IPS DF 6.9 (cell line): ENCODE data around the gene RNF214.

Source experiments
- DNase-seq: peaks from one replicate; pipeline ENCODE4 v3.0.0-alpha.2; 2013; ENCODE audit warnings: low read depth, low spot score
- H3K27ac ChIP-seq: one replicate; pipeline ENCODE4 v1.5.1; 2013; ENCODE audit warnings: low read length, control low read depth
- H3K27me3 ChIP-seq: 2 replicates; pipeline ENCODE4 v1.6.1; 2013; ENCODE audit warnings: mild to moderate bottlenecking, low read length; ENCODE audit not compliant: control insufficient read depth, insufficient read depth
- H3K36me3 ChIP-seq: 2 replicates; pipeline ENCODE4 v1.6.1; 2013; ENCODE audit warnings: low read length; ENCODE audit not compliant: control insufficient read depth, insufficient read depth
- H3K4me1 ChIP-seq: 2 replicates; pipeline ENCODE4 v1.6.1; 2013; ENCODE audit warnings: low read length; ENCODE audit not compliant: control insufficient read depth, insufficient read depth
- H3K4me3 ChIP-seq: 2 replicates; pipeline ENCODE4 v1.5.1; 2013; ENCODE audit warnings: mild to moderate bottlenecking, low read length
- H3K9me3 ChIP-seq: 2 replicates; pipeline ENCODE4 v1.6.1; 2013; ENCODE audit warnings: low read length, inconsistent platforms; ENCODE audit not compliant: control insufficient read depth, insufficient read depth
- WGBS: extraction: QIAGEN DNeasy Blood & Tissue Kit; methylation state at CpG from one replicate; pipeline ENCODE4 v1.1.7; 2013; ENCODE audit warnings: mixed read lengths, missing lambda C conversion rate; ENCODE audit not compliant: insufficient read length, insufficient coverage; 5-methylcytosine and 5-hydroxymethylcytosine counted together

The RNF214 gene

DNA sequence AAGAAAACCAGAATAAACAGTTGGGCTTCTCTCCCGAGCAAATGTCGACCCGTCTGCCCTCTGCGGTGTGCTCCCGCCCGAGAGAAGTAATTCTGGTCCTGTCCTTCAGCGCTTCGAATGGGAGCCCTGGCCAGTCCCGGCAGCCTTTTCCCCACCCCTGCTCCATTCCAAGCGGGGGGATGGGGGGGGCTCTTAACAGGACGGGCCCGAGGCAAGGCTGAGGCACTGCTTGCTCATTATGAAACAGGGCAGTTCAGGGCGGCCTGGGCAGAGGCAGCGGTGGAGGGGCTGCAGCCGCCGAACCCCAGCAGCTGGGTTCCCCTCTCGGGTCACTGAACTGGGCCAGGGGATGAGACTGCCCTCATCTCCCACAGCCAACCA lies 67.8 kb downstream of the RNF214 start:
- Histone ChIP-seq H3K27me3 (no peaks in the 10 kb centered on the region), H3K36me3 (no peaks in the 10 kb centered on the region), H3K27ac (no peak overlapping the region), H3K9me3 (no peaks in the 10 kb centered on the region), H3K4me3 (no peak overlapping the region), H3K4me1 (peaks cover 6% of the 10 kb centered on the region)
- no peak for DNase-seq
- no CpG with 5 or more reads among the region's 17 CpGs for WGBS

DNA sequence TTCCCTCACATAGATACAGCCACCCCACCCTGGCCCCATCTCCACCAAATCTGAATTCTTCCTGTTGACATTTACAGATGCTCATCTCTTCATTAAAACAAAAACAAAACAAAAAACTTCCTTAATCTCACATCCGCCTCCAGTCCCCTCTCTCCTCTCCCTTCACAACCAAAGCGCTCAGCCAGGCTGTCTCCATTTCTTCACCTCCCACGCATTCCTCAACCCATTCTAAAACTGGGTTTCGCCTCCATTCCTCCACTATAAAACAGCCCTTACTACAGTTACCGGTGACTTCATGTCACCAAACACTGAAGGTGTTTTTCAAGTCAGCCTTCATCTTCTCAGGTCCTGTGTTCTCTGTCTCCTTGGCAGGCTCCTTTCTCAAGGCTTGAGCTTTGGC lies 68.3 kb downstream of the RNF214 start:
- WGBS, result 100% methylated on average over 4 of the region's 5 CpGs
- no peak overlapping the region for H3K27ac ChIP-seq

DNA sequence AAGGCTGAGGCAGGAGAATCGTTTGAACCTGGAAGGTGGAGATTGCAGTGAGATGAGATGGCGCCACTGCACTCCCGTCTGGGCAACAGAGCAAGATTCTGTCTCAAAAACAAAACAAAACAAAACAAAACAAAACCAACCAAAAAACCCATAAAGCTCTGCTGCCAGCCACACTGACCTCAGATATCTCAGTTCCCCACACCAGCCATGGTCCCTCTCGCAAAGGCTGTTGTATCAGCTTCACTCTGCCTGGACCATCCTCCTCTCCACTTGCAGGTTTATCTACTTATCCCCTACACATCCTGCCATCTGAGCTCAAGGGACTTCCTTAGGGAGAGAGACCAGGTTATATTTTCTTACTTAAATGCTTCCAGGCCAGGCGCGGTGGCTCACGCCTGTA lies 69.8 kb downstream of the RNF214 start:
- Histone ChIP-seq H3K4me3 (no peak overlapping the region), H3K4me1 (peaks cover 6% of the 10 kb centered on the region), H3K9me3 (no peaks in the 10 kb centered on the region), H3K27me3 (no peaks in the 10 kb centered on the region), H3K27ac (no peak overlapping the region), H3K36me3 (no peaks in the 10 kb centered on the region)
- no CpG with 5 or more reads among the region's 7 CpGs for WGBS
- no peak for DNase-seq

More for the DNA sequence above, 68.3 kb downstream of the RNF214 start:
- no peak for DNase-seq
- Histone ChIP-seq H3K4me3 (no peak overlapping the region), H3K9me3 (no peaks in the 10 kb centered on the region), H3K36me3 (no peaks in the 10 kb centered on the region), H3K27me3 (no peaks in the 10 kb centered on the region), H3K4me1 (peaks cover 6% of the 10 kb centered on the region)

DNA sequence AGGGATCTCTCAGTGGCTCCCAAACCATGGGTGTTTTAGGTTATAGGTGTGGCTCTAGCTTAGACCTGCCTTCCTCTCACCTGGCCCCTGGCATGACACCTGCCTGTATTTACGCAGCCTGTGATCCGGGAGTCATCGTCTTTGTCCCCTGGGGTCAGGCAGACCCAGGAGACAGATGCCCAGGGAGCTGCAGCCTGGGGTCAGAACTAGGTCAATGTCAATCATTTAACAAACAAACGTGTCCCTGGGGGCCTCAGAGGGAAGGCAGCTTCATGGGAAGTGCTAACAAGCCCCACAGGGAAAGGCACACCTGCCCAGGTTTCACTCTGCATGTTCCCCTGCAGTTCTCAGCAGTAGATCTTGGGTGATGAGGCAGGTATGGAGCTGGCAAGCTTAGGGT lies 70.6 kb downstream of the RNF214 start:
- WGBS, result no CpG with 5 or more reads among the region's 4 CpGs
- Histone ChIP-seq H3K27ac (no peak overlapping the region), H3K27me3 (no peaks in the 10 kb centered on the region), H3K4me3 (no peak overlapping the region), H3K9me3 (no peaks in the 10 kb centered on the region), H3K36me3 (no peaks in the 10 kb centered on the region), H3K4me1 (peaks cover 6% of the 10 kb centered on the region)
- DNase-seq, result no peak

DNA sequence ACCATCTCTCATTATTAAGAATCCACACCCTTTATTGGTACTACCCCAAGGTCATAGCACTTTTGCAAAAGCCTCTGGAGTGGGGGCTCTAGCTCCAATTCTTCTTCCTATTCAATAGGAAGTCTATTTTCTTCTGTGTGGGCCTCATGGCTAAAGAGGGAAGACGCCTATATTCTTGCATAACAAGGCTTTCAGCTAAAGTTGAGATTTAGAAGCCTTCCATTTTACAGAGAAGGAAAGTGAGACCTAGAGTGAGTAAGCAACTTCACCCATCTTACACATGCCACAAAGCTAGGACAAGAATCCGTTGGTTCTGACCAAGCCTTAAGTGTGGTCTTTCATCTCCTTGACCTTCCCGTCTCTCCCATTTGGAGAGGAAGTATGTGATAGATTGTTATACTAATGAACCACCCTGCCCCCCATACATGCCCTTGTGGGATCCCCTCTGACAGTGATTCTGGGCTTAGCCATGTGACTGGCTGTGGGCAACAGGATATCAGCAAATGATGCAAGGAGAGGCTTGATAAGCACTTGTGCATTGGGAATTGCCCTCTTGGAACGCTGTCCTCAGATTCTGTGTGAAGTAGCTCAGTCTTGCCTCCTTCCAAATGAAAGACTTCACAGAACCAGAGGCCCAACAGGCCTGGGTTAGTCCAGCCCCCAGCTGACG lies 71.3 kb downstream of the RNF214 start:
- H3K4me3 ChIP-seq, result no peak overlapping the region
- H3K27me3 ChIP-seq, result no peaks in the 10 kb centered on the region
- no peaks in the 10 kb centered on the region for H3K9me3 ChIP-seq
- WGBS, result no CpG with 5 or more reads among the region's 5 CpGs
- no peaks in the 10 kb centered on the region for H3K36me3 ChIP-seq
- no peak for DNase-seq
- peaks cover 6% of the 10 kb centered on the region for H3K4me1 ChIP-seq
- no peak overlapping the region for H3K27ac ChIP-seq

DNA sequence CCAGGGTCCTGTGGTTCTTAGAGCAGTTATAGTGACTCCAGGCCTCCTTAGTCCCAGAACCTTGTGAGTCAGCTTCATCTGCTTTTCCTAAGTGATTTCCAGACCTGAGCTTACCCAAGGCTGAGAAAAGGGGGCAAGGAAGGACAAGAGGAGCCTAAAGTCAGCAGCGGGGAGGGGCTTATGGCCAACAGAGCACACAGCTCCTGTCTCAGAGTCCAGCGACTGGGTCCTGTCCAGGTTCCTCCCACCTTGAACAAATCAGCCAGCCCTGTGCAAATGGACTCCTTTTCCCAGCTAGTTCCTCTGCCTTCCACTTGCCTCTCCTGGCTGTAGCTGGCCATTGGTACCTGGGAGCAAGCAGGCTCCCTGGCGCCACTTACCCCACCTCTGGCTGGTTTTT lies 72.7 kb downstream of the RNF214 start:
- Histone ChIP-seq H3K27me3 (no peaks in the 10 kb centered on the region), H3K9me3 (no peaks in the 10 kb centered on the region), H3K4me1 (peaks cover 2% of the 10 kb centered on the region; the same call in 1 of the 2 replicates), H3K27ac (no peak overlapping the region), H3K4me3 (no peak overlapping the region), H3K36me3 (no peaks in the 10 kb centered on the region)
- no CpG with 5 or more reads among the region's 3 CpGs for WGBS
- DNase-seq, result no peak

DNA sequence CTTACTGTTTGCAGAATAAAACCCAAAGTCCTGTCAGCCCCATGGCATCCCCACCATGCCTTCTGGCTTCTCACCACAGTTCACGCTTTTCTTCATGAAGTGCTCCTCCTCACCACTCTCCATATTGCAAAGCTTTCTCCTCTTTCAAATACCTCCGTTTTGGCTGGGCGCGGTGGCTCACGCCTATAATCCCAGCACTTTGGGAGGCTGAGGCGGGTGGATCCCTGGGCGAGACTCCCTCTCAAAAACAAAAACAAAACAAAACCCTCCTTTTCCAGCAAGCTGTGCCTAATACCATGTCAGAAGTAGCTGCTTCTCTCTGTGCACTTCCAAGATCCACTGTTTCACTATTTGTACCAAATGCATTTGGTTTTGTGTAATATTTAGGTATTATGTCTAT lies 76.8 kb downstream of the RNF214 start:
- no peak for DNase-seq
- H3K4me3 ChIP-seq, result no peak overlapping the region
- no peaks in the 10 kb centered on the region for H3K4me1 ChIP-seq
- no peaks in the 10 kb centered on the region for H3K36me3 ChIP-seq
- H3K27ac ChIP-seq, result no peak overlapping the region
- no CpG with 5 or more reads among the region's 7 CpGs for WGBS
- H3K9me3 ChIP-seq, result no peaks in the 10 kb centered on the region
- H3K27me3 ChIP-seq, result no peaks in the 10 kb centered on the region

DNA sequence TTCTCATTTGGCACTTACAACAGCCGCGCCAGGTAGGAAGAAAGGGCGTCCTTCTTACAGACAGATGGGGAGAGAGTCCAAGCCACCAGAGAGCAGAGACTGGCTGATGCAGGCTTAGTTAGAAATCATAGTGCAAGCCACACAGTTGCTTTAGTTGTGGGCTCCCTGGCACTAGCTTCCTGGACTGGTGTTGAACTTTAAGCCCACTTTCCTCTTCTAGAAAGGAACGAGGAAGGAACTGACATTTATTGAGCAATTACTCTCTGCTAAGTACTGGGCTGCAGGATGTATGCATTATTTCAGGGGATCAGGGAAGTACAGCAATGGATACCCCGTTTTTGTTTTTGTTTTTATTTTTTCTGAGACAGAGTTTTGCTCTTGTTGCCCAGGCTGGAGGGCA lies 80.6 kb downstream of the RNF214 start:
- WGBS, result no CpG with 5 or more reads among the region's 5 CpGs
- no peaks in the 10 kb centered on the region for H3K36me3 ChIP-seq
- no peak for DNase-seq
- no peak overlapping the region for H3K27ac ChIP-seq
- no peak overlapping the region for H3K4me3 ChIP-seq
- peaks cover 5% of the 10 kb centered on the region for H3K4me1 ChIP-seq
- H3K9me3 ChIP-seq, result no peaks in the 10 kb centered on the region
- no peaks in the 10 kb centered on the region for H3K27me3 ChIP-seq

DNA sequence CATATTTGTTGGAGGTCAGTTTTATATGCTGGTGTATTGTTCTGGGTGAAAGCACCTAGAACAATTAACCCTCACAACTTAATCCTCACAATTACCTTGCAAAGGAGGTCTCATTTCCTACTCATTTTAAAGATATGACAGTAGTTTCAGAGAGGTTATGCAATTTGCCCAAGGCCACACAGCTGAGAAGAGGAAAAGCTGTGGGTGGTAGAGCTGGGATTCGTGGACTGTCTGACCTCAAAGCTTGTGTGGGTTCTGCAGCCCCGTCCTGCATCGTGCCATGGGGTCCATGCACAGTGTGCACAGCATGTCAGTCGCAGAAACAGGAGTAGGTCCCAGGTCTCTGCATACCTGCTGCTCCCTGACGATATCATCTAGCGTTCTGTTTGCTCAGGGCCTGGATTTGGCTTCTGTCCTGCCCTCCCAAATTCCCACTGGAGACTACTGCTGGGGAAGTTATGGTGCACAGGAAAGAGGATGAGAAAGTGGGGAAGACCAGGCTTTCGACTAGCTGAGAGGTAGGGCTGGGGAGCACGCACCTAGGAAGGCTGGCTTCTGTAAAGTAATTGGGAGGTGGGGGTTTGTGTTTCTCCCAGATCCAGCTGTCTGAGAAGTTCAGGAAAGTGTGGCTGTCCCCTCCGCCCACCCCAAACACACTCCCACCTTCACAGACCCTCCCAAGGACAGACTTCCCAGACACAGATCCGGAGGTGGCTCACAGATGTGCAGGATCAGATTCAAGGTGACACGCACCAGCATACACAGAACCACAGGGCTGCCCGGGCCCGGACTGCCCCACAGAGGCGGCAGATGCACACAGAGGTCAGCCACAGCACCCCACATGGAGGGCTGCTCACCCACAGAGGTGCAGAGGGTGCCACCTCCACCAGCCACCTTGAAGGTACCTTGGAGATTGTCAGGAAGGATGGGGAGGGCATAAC lies 81.6 kb downstream of the RNF214 start:
- no peaks in the 10 kb centered on the region for H3K36me3 ChIP-seq
- no peak overlapping the region for H3K4me3 ChIP-seq
- no peaks in the 10 kb centered on the region for H3K27me3 ChIP-seq
- no peaks in the 10 kb centered on the region for H3K9me3 ChIP-seq
- WGBS, result no CpG with 5 or more reads among the region's 14 CpGs
- peaks cover 5% of the 10 kb centered on the region for H3K4me1 ChIP-seq
- no peak for DNase-seq
- no peak overlapping the region for H3K27ac ChIP-seq

DNA sequence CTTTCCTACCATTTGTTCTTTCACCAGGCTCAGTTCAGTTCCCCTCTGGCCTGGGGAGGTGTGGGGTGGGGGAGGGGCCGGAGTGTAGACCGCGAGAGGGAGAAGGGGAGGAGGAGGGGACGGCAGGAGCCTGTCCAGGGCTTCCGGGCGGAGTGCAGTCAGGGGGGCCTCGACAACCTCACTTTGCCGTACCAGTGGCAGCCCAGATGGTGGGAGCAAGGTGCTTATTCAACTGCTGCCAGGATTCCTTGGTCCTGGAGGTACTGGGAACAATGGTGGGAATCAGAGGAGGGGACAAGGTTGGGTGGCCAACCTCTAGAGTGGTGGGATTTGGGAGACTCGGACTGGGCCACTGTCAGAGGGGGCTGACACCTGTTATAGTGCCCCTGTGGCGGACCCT lies 82.4 kb downstream of the RNF214 start:
- whole genome bisulfite sequencing, result no CpG with 5 or more reads among the region's 10 CpGs
- Histone ChIP-seq H3K36me3 (no peaks in the 10 kb centered on the region), H3K27me3 (no peaks in the 10 kb centered on the region), H3K4me3 (peak overlapping the region; percentile 58; the same call in 1 of the 2 replicates), H3K9me3 (no peaks in the 10 kb centered on the region), H3K4me1 (peaks cover 5% of the 10 kb centered on the region), H3K27ac (no peak overlapping the region)
- DNase-seq, result no peak
